Measurements from ENCODE around the gene CDC7. TPM values are rescaled to one million over a fixed set of nuclear protein-coding genes. Genes with fewer than 3 reads are reported as not detected.

Gene CDC7
- total RNA-seq, 1 donor from 2014 or later, result 12.3 TPM

DNA sequence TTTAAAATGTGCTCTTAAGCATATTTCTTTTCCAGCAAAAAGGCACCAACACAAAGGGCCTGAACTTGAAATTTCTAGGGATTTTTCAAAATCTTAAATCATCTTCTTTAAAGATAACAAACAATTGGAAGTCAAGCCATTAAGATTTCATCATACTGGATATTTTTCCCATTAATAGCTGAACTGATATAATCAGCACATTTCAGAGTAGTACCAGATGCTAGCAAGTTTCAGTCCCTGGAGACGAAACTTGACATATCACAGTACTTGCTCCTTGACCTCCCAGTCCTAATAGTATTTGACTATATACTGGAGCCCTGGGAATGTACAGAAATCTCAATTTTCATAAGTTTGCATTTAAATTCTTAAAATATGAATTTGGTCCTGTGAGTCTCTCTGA lies 10.2 kb upstream of the CDC7 start:
- no peak for DNase-seq (ENCODE audit: low read depth)
- no peak overlapping the region for H3K4me3 ChIP-seq (ENCODE audit: low read depth, low read length)
- no peak for TF ChIP-seq CTCF (conservative IDR thresholded peaks at IDR 0.05; ENCODE audit: low read depth, low read length)

DNA sequence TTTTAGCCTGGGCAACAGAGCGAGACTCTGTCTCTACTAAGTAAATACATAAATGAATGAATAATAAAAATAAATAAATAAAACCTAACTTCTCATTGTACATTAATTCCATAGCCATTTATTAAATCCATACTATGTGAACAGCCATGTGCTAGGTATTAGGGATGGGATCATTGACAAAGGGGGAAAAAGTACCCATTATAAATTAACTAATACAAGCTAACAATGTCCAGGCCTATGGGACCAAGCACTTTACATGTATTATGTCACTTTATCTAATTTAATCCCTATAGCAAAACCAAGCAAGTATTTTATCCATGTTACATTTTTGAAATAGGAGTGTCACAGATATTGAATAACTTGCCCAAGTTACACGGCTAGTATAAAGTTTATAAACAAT lies 2.6 kb upstream of the CDC7 start:
- no peak for TF ChIP-seq CTCF (conservative IDR thresholded peaks at IDR 0.05; ENCODE audit: low read depth, low read length)
- DNase-seq (ENCODE audit: low read depth), result no peak
- H3K4me3 ChIP-seq (ENCODE audit: low read depth, low read length), result no peak overlapping the region

DNA sequence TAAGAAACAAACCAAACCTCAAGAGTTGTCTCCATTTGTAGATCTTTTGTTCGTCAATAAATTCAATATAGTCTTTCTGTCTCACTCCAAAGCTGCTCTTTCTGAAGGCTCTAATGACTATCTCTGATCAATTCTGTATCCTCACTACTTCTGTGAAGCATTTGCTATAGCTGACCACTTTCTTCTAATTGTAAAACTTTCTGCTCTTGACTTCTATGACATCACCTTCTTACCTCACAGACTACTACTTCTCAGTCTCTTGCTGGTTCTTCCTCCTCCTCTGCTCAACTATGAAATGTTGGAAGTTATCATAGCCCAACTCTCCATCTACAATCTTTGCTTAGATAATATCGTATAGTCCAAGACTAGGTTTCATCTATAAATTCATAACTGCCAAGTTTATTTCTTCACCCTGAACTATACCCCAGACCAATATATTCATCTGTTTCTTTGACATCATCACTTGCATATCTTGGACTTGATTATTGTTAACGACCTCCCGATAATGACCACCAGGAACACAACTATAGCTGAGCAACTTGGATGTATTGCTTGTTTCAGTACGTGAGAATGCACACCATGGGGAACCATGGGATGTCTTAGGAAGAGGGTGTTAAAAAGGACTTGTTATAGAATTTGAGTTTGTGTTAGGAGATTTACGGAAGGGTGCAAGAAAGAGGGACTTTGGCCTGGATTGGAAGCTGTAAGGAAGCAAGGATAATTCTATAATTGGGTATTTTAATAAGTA lies 2.0 kb upstream of the CDC7 start:
- H3K4me3 ChIP-seq (ENCODE audit: low read depth, low read length), result no peak overlapping the region
- TF ChIP-seq CTCF (conservative IDR thresholded peaks at IDR 0.05; ENCODE audit: low read depth, low read length), result no peak
- no peak for DNase-seq (ENCODE audit: low read depth)

GRCh38 chr1:91499346-91499745 lies 1.3 kb upstream of the CDC7 start:
- H3K4me3 ChIP-seq (ENCODE audit: low read depth, low read length), result no peak overlapping the region
- no peak for DNase-seq (ENCODE audit: low read depth)
- TF ChIP-seq CTCF (conservative IDR thresholded peaks at IDR 0.05; ENCODE audit: low read depth, low read length), result no peak

DNA sequence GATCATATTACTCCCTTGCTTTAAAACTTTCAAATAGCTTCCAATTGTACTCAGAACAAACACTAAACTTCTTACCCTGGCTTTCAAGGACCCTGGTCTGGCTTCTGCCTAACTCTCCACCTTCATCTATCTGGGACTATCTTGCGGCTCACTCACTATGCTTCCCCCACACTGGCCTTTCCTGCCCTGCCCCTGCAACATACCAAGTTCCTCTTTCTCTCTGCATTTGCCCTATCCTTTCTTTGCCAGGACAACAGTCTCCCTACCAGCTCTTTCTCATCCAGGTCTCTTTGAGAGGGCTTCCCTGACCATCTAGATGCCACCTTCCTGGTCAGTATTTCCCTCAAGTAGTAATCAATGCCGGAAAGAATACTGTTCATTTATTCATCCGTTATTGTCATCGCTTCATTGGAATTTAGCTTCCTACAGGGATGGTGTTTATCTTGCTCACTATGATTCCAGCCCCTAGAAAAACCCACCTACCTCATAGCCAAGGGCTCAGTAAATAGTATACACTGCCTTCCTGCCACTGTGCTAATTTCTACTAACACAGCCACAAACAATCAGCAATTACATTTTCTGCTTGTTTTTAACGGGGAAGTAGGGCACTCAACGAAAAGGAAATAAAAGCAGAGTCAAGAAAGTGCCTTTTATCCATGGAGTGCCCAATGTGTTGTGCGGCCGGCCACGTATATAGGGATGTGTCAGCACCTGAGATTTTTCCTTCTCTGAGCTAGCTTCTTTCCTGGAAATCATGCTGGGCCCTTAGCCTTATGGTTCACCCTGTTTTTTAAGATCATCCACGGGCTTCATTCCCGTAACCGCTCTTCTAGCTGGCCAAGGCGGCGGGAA lies 521 bp upstream of the CDC7 start:
- DNase-seq (ENCODE audit: low read depth), result no peak
- no peak for TF ChIP-seq CTCF (conservative IDR thresholded peaks at IDR 0.05; ENCODE audit: low read depth, low read length)
- H3K4me3 ChIP-seq (ENCODE audit: low read depth, low read length), result peak overlapping the region; percentile 79

DNA sequence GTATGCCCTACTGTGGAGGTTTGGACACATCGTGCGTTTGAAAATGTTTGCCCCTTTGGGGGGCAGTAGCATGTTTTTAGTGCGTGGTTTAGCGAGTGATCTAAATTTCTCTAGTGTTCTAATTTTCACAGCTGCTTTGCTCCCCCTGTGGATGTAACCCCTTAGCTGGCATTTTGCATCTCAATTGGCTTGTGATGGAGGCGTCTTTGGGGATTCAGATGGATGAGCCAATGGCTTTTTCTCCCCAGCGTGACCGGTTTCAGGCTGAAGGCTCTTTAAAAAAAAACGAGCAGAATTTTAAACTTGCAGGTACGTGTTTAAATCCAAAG lies 836 bp downstream of the CDC7 start:
- DNase-seq (ENCODE audit: low read depth), result no peak
- H3K4me3 ChIP-seq (ENCODE audit: low read depth, low read length), result peak overlapping the region; percentile 79
- no peak for TF ChIP-seq CTCF (conservative IDR thresholded peaks at IDR 0.05; ENCODE audit: low read depth, low read length)
